ENCODE results near the gene ATP10D.

GRCh38 chr4:47462799-47463234 is 22.3 kb upstream of the ATP10D start:
- TF ChIP-seq RAD21 (IDR thresholded peaks at IDR 0.05; ENCODE audit: low read depth) = no peak
- TF ChIP-seq, protein P1, sequence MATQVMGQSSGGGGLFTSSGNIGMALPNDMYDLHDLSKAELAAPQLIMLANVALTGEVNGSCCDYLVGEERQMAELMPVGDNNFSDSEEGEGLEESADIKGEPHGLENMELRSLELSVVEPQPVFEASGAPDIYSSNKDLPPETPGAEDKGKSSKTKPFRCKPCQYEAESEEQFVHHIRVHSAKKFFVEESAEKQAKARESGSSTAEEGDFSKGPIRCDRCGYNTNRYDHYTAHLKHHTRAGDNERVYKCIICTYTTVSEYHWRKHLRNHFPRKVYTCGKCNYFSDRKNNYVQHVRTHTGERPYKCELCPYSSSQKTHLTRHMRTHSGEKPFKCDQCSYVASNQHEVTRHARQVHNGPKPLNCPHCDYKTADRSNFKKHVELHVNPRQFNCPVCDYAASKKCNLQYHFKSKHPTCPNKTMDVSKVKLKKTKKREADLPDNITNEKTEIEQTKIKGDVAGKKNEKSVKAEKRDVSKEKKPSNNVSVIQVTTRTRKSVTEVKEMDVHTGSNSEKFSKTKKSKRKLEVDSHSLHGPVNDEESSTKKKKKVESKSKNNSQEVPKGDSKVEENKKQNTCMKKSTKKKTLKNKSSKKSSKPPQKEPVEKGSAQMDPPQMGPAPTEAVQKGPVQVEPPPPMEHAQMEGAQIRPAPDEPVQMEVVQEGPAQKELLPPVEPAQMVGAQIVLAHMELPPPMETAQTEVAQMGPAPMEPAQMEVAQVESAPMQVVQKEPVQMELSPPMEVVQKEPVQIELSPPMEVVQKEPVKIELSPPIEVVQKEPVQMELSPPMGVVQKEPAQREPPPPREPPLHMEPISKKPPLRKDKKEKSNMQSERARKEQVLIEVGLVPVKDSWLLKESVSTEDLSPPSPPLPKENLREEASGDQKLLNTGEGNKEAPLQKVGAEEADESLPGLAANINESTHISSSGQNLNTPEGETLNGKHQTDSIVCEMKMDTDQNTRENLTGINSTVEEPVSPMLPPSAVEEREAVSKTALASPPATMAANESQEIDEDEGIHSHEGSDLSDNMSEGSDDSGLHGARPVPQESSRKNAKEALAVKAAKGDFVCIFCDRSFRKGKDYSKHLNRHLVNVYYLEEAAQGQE (IDR thresholded peaks at IDR 0.05; ENCODE audit: low read depth) = no peak
- TF ChIP-seq ZNF274 (IDR thresholded peaks at IDR 0.05; ENCODE audit: low read depth, low read length) = no peak
- no peak for TF ChIP-seq POLR2A (IDR thresholded peaks at IDR 0.05; ENCODE audit: borderline replicate concordance, extremely low read depth, insufficient read depth, insufficient read length)
- TF ChIP-seq, protein P2, sequence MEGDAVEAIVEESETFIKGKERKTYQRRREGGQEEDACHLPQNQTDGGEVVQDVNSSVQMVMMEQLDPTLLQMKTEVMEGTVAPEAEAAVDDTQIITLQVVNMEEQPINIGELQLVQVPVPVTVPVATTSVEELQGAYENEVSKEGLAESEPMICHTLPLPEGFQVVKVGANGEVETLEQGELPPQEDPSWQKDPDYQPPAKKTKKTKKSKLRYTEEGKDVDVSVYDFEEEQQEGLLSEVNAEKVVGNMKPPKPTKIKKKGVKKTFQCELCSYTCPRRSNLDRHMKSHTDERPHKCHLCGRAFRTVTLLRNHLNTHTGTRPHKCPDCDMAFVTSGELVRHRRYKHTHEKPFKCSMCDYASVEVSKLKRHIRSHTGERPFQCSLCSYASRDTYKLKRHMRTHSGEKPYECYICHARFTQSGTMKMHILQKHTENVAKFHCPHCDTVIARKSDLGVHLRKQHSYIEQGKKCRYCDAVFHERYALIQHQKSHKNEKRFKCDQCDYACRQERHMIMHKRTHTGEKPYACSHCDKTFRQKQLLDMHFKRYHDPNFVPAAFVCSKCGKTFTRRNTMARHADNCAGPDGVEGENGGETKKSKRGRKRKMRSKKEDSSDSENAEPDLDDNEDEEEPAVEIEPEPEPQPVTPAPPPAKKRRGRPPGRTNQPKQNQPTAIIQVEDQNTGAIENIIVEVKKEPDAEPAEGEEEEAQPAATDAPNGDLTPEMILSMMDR (IDR thresholded peaks at IDR 0.05 in 2 of 3, conservative IDR thresholded peaks at IDR 0.05 in 1 of 3; ENCODE audit: borderline replicate concordance in 1 of 3, insufficient read depth in 1 of 3, low read depth in 2 of 3, low read length in 2 of 3) = no peak
- no peak for TF ChIP-seq SP1 (IDR thresholded peaks at IDR 0.05; ENCODE audit: low read depth)
- TF ChIP-seq EZH2phosphoT487 (IDR thresholded peaks at IDR 0.05; ENCODE audit: borderline replicate concordance) = no peak
- no peak for TF ChIP-seq TCF7L2 (IDR thresholded peaks at IDR 0.05; ENCODE audit: borderline replicate concordance, extremely low read depth, insufficient read depth, insufficient read length)
- TF ChIP-seq EZH2 (IDR thresholded peaks at IDR 0.05) = no peak
- no peak for TF ChIP-seq YY1 (IDR thresholded peaks at IDR 0.05; ENCODE audit: extremely low read depth, insufficient replicate concordance, low read depth, low read length)
- TF ChIP-seq POLR2AphosphoS5 (IDR thresholded peaks at IDR 0.05; ENCODE audit: low read depth, low read length) = no peak

Measured in HCT116 (cell line).